NCI-H82 (cell line): ENCODE results near the gene CACNA2D3.
"Not testable (repeated sequence)": the region's sequence is repeated elsewhere in the genome, so short reads cannot be mapped to it uniquely, and the experiment has no call there.

Experiments used
- DNase-seq: peaks from one replicate; lab custom pipeline; 2025; lab: John Stamatoyannopoulos, UW

The CACNA2D3 gene

DNA sequence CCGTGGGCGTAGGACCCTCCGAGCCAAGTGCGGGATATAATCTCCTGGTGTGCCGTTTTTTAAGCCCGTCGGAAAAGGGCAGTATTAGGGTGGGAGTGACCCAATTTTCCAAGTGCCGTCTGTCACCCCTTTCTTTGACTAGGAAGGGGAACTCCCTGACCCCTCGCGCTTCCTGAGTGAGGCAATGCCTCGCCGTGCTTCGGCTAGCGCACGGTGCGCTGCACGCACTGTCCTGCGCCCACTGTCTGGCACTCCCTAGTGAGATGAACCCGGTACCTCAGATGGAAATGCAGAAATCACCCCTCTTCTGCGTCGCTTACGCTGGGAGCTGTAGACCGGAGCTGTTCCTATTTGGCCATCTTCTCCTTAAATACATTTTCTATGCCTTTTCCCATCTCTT is 342.2 kb downstream of the CACNA2D3 start:
- not testable (repeated sequence) for DNase-seq

DNA sequence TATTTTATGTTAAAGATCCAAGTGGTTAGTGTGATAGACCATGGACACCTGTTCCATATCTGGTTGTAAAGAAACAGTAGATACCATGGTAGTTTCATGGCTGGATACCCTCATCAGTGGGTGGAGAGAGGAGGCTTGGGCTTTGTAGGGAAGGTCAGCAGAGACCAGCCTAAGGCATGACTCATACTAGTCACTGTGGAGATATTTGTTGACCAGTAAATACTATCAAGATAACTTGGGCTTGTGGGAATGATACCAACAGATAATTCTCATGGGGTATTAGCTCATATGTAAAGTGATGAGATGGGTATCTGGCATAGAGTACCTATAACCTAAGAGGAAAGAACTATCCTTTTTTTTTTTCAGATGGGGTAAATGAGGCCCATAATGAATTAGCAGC is 354.5 kb downstream of the CACNA2D3 start:
- no peak for DNase-seq

DNA sequence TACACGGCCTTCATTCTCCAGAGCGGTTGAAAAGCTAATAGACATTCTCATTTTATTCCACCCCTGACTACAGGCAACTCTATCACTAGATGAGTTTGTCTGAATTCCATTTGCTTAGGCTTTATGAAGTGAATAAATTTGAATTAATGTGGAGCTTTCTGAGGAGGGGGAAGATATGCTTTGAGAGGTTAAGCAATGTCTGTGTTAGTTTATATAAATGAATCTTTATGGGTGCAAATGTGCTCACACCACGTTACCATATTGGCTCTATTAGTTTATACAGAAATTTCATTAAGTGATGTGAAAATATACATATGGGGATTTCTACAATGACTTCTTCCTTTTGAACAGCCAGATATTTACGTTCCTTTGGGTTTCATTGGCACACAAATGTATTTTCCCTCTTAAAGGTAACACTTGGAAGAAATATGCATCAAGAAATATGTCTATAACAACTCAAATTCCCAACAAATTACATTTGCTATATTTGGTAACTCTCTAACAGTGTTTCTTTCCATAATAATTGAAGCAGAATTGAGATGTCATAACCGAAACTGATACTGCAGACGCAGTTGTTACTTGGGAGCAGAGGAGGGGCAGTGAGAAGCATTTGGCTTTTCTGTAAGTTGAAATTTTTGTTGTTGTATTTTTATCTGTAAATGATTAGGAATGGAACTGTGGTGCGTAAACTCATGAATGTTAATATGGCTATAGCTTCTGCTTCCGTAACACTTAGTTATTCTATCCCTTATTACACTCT is 359.4 kb downstream of the CACNA2D3 start:
- no peak for DNase-seq

DNA sequence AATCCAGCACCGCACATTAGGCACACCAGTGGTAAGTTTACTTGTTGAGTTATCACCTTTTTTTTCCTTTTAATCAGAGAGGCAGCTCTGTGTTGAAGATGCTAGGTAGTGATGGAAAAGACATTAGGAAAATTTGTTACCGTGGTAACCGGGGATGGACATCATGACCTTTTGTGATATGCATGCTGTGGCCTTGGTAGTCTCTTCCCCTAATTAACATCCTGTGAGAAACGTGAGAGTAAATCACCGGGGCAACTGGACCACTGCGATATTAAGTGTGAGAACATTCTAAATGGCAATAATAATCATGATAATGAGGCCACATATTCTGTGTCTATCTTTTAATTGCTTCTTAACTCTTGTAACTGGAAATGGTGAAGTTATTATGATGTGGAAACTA is 362.0 kb downstream of the CACNA2D3 start:
- DNase-seq, result no peak

DNA sequence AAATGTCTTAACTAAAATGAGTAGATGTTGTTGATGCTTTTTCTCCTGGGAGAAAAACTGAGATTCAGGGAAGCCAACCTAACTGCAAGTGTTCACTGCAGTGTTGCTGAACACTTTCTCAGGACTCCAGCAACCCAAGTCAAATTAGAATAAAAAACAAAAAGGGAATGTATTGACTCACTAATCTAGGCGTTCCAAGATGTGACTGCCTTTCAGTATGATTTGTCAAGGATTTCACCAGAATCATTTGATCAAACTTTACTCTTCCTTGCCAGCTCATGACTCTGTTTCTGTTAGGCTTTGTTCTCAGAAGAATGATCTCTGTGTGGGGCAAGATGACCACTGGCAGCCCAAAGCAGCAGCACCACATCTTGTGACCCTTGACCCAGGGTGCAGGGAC is 364.0 kb downstream of the CACNA2D3 start:
- no peak for DNase-seq

DNA sequence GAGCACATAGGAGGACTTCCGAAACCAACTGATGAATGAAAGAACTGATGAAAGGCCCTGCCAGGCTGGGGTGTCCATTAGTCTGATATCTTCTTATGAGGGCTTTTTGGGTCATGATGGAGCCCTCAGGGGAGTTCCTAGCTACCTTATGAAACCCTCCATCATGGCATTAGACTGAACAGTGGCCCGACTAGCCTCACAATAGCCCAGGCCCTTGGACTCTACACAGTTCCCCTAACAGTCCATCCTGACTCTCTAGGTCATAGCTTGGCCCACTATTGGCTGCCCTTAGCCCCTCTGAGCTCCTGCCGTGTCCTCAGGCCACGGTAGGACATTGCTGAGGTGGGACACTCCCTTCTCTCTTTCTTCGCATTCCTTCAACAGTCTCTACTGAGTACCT is 365.9 kb downstream of the CACNA2D3 start:
- no peak for DNase-seq

DNA sequence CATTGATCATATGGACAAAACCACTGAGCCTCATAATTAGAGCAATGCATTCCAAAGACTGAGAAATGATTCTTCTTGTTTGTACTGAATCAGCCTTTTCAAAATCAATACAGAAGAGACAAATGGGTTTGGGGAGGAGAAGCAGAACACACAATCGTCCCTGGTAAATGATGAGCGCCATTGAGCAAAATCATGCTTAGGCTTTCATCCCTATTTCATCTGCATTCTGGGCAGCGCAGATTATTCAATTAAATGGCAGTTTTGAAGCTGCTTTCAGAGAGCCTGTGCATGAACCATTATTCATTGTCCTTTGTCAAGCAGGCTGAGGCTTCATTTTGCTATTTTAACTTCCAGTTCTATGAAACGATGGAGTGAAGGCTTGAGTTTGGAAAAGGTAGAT is 371.9 kb downstream of the CACNA2D3 start:
- no peak for DNase-seq

DNA sequence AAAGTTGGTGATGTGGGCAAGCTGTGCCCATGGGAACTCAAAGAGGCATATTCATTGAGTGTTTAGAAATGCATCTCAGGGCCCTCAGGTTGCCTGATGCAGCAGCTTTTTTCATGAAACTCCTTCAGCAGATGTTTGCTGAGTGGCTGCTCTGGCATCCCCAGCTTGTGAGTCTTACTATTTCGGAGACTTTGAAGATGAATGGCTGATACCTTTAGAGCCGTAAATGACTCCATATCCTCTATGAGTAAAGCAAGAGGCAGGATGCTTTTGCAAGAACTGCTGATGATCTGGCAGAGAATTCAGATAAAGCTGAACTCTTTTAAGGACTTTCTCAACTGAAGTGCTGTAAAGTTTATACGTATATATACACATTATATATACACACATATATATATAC is 384.3 kb downstream of the CACNA2D3 start:
- no peak for DNase-seq

DNA sequence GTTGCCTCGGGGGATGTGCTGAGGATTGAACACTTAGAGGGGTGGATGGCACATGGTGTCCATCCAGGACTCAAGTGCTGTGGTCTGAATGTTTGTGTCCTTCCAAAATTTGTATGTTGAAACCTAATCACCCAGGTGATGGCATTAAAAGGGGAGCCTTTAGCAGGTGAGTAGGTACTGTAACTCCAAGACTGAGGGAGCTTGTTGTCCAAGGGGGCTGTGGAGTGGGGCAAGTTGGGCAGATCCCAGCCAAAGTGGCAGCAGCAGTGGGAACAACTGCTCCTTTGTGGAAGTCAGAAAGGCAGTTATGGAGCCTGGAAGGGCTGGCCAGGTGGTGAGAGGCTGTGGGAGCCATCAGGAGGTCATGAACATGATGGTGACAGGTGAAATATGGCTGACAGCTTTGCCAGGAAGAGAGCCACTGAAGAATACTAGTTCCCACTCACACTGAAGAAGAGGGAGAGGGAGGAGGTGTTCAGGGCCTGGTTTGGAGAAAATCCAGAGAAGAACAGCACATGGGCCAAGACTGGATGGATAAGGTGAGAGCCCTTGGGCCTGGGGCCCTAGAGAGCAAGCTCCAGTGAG is 385.6 kb downstream of the CACNA2D3 start:
- no peak for DNase-seq

DNA sequence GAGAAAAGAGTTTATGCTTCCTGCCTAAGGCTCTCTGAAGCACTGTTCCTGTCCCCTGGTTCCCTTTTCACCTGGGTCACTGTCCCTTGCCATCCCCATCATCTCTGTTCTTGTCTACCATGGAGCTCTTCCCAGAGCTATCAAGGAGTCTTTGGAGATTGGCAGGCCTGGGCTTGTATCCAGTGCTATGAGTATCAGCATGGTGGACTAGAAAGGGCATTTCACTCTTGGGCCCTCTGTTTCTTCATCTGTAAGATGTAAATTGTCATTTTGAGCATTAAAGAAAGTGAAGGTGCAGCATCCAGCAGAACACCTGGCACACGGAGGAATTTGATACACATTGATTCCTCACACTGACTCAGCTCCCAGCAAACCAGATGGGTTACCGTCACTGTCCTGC is 388.2 kb downstream of the CACNA2D3 start:
- DNase-seq, result no peak

DNA sequence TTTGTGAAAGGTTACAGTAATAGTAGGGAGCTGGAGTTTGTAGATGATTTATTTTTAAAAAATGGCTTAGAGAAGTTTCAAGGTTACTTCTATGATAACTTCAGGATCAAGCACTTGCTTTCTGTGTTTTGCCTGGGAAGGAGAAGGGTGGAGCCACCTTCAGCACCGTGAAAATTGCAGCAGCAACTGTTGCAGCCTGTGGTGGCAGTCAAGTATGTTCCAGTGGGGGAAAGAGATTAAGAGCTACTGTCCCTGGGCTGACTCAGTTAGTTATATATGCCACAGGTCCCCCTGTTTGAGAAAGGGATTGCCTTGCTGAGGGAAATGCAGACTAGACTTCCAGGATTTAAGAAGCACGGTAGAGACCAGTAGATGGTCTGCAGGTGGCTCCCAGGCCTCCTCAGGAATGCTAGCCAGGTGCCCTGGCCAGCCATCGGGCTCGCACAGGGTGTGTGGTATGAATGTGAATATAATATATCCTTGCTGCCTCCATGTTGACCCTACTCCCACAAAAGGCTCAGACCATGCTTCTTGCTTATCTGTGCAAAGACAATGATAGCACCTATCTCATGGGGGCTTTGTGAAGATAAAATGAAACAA is 389.5 kb downstream of the CACNA2D3 start:
- DNase-seq, result no peak

DNA sequence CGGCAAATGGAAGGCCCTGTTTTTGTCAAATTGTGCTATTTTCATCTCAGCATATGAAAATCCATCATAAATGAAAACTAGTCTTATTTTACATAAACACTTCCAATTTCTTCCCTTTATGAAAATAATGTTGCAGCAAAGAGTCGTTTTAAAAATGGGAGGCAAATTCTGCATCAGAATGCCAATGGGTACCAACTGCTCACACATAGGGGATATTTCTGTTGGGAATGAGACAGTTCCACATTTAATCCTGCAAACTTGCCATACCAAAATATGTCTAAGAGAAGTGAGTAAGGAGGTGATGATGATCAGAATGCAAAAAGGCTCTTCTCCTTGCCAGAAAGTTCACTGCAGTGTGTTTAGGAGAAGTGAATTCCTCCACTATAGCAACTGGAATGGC is 391.7 kb downstream of the CACNA2D3 start:
- DNase-seq, result no peak

DNA sequence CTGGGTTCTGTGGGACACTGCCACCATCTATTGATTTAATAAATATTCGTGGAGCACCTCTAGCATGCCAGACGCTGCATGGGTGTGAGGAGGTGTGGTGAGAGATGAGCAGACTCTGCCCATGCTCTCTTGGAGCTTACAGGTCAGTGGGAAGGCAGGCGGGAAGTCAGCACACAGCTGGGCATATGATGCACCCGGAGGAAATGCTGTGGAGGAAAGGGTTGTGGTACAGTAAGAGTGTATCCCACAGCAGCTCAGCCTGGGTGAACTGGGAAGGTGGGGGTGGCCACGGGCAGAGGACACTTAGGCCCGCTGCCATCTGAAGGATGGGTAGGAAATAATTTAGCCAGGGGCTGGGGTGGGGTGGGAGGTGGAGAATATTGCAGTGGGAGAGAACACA is 392.1 kb downstream of the CACNA2D3 start:
- DNase-seq, result no peak

DNA sequence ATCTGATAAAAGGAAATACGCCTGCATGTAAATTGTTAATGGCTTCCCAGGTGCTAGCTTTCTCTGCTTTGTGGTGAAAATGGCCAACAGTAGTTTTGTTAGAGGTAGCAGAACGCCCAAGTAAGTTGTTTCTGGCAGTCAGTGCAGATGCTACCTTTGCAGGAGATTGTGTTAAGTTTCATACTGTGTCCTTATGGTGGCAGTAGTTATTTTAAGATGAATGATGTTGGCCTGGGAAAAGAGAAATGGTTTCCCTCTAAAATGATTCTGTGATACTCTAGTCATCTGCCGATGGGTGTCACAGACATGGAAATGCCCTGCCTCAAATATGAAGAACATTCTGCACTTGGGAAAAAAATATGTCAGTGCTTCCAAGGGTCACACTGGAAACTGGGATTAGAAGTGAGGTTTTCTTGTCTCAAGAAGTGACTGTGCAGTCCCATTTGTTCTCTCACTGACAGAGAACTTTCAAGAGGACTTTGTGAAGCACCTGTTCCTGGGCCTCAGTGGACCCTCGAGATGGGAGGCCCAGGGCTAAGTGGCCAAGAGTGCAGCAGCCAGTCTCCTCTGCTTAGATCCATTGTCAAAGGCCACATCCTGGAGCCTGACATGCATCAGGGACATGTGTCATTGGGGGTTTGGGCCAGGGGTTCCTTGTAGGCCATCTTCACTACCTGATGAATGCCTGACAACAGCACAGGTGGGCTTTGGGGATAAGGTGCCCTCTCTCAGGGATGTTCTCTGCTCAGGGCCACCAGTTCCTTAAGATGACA is 393.3 kb downstream of the CACNA2D3 start:
- DNase-seq, result no peak

DNA sequence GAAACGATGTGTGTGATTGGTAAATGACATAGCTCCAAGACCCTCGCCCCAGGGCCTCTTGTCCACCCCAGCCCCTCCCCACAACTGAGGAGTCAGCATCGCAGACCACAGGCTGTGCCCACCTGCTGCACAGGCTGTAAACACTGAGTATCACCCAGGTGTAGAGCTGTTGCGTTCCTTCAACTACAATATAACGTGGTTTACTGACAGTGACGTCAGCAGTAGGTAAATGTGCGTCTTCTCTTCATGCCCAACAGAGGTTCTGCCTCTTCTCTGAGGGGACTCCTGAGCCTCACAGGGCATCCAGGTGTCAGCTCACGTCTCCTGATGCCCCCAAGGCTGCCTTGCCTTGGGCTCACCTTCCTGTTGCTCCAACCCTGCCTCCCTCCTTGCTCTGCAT is 395.1 kb downstream of the CACNA2D3 start:
- no peak for DNase-seq

DNA sequence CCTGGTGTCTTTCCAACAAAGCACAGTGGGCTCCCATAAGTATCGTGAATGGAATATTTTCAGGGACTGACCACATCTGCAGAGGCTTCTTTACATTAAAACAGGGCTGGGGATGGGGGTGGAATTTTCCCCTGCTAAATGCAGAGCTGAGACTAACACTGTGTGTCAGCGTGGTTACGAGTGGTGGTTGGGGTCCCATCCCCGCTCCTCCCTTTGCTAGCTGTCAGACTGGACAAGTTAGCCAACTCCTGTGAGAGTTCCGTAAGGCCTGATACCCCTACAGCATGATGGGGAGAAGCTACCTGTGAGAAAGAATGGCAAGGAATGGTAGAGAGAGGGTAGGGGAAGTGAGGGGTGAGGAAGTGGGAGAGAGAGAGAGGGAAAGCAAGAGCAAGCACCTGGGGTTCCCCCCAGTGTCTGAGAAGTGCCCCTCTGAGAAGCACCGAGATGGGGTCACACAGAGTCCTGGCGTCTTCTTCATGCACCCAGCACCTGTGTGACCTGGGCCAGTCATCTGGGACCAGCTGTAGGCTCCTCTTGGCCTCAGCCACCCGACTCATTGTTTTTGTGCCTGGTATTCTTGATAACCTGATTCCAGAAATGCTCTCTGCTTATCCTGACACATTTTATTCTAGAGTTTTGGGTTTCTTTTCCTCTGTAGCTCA is 395.8 kb downstream of the CACNA2D3 start:
- no peak for DNase-seq

DNA sequence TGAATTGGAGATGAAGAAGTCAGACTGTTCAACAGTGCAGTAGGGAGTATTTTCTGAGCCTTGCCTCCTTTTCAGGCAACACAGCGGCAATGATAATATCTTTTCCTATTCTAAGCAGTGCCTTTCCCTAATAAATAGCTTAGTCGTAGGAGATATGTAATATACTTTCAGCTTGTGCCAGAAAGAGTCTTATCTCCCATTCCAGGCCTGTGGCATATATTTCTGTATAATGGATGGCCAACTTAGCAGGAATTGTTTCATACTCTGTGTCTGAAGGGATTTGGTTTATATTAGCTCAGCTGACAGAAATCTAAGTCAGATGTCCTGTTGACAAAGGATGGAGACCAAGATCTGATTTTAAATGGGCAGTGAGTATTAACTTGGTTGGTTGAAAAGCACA is 397.1 kb downstream of the CACNA2D3 start:
- DNase-seq, result no peak

DNA sequence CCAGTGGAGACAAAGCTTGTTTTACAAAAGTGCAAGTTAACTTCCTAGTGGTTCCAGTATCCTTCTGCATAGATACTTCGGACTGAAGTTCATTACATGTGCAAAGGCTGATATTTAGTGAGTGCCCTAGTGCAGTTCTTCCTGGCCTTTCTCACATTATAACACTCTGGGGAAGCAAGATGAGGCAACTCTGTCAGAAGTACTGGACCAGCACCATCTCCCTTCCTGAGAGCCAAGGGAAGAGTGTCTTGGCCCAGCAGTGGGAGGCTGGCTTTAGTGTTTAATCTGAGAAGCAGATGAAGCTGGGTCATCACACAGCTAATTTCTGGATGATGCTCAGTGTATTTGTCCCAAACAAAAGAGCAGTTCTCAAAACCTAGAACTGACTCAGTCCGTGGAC is 397.7 kb downstream of the CACNA2D3 start:
- no peak for DNase-seq

DNA sequence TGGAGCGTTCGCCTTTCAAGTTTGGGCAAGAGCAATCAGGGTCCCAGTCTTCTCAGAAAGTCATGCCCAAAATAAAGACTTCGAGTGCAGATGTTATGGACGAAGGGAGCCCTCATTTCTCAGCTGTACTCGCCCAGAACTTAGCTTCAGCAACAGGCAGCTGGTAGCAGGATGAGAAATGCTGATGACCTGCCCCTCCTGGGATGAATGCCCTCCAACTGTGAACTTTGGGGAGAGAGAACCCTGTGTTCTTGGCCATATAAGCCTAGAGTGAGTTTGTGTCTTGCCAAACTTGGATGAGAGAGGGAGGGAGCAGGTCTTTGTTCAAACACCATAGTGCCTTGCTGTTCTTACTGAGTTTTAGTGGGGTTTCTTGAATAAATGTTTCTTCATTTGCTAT is 405.2 kb downstream of the CACNA2D3 start:
- DNase-seq, result no peak

DNA sequence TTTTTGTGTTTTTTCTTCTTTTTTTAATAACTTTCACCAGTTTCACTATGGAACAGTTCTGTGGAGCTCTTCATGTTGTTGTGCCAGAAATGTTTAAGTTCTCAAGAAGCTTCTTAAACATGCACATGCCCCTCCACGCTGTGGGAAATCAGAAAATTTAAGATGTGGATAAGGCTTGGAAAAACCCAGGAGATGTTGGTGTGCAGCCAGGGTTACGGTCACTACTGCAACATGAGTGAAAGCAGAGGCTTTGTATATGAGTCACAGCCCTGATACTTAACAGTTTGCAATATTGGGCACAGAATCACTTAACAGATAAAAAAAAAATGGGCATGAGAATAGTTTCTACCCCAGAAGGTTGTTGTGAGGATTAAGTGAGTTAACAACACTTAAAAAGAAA is 405.6 kb downstream of the CACNA2D3 start:
- DNase-seq, result no peak

DNA sequence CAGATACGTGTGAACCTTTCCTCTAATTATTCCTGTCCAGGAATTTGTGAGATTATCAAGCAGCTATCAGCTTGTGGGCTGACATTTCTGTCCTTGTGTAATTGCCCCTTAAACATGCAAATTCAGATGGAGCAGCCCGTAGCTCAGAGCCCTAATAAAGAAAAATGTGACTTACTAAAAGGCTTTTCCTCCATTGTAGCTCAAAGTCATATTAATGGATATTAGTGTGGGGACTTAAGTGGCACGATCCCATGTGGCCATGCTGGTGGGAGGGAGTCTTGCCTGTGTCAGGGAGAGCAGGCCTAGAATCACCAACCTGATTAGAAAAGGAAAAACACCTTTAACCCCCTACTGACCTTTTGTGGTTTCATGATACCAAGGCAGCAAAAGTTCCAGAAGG is 406.3 kb downstream of the CACNA2D3 start:
- no peak for DNase-seq

DNA sequence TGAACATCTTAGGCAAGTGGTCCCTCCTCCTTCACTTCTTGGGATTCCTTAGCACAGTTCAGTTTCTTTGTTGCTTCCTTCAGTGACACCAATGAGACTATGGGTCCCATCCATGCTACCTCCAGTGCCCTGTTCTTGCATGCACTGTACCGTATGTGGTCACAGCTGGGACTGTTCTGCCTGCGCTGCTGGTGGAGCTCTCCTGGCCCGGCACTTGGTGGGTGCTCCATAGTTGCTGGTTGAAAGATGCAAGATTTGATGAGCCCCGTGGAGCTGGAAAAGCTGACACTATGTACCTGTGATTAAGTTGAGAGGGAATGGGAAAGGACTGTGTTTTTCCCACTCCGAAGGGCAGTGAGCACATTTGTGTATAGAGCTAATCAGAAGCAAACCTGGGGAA is 407.7 kb downstream of the CACNA2D3 start:
- DNase-seq, result no peak
